Cardiac muscle cell (in vitro differentiated cells and primary cell): ENCODE measurements around the gene LRRC37A3. TPM values are rescaled to one million over a fixed set of nuclear protein-coding genes. Genes with fewer than 3 reads are reported as not detected.

ENCODE experiments used
- DNase-seq, 2 donors: peaks; one replicate each; pipeline versions ENCODE4 v3.0.0 to v3.0.0-alpha.2; 2010 to 2017; ENCODE audit warnings: low read depth in 1 of 2, low spot score in 1 of 2
- H3K27ac ChIP-seq: fragments of 200-600 bp; sonication (generic); 2 replicates; pipeline ENCODE4 v1.5.1; 2016
- H3K27me3 ChIP-seq: fragments of 200-600 bp; sonication (generic); 2 replicates; pipeline ENCODE4 v1.6.0; 2016; ENCODE audit warnings: control low read depth
- H3K36me3 ChIP-seq: fragments of 200-600 bp; sonication (generic); 2 replicates; pipeline ENCODE4 v1.5.1; 2016; ENCODE audit warnings: control low read depth
- H3K4me1 ChIP-seq: fragments of 200-600 bp; sonication (generic); 2 replicates; pipeline ENCODE4 v1.8.1; 2017; ENCODE audit warnings: low read depth, mild to moderate bottlenecking, mixed run types
- H3K4me3 ChIP-seq: fragments of 200-600 bp; sonication (generic); 2 replicates; pipeline ENCODE4 v1.5.1; 2016; ENCODE audit warnings: mild to moderate bottlenecking
- H3K9me3 ChIP-seq: fragments of 200-600 bp; sonication (generic); 2 replicates; pipeline ENCODE4 v1.5.1; 2017; ENCODE audit warnings: low read depth, mild to moderate bottlenecking, control low read depth
- polyA plus RNA-seq: library from polyadenylated mRNA; unstranded; fragments of >200 nt; fragmentation: Nextera tagmentation; extraction: Ambion mirVana; gene quantifications from 2 replicates; pipeline ENCODE4 v1.2.1, GENCODE V29; 2016
- total RNA-seq: library from RNA; depleted of rRNA; stranded (reverse); fragments of >200 nt; gene quantifications from 2 replicates; pipeline ENCODE4 v1.2.3, GENCODE V29; 2016
- TF ChIP-seq, protein P1 (sequence below): IDR thresholded peaks from 2 replicates; pipeline ENCODE4 v1.5.1; 2012; ENCODE audit warnings: low read depth, mild to moderate bottlenecking, low read length

LRRC37A3 gene
- total and polyA plus RNA-seq, 2 experiments from 2014 or later = 3.3 to 6.4 TPM

- H3K4me1 ChIP-seq = no peaks in the 10 kb centered on the region
- H3K27me3 ChIP-seq = peaks cover 2% of the 10 kb centered on the region
- H3K36me3 ChIP-seq = no peaks in the 10 kb centered on the region
- TF ChIP-seq, protein P1, sequence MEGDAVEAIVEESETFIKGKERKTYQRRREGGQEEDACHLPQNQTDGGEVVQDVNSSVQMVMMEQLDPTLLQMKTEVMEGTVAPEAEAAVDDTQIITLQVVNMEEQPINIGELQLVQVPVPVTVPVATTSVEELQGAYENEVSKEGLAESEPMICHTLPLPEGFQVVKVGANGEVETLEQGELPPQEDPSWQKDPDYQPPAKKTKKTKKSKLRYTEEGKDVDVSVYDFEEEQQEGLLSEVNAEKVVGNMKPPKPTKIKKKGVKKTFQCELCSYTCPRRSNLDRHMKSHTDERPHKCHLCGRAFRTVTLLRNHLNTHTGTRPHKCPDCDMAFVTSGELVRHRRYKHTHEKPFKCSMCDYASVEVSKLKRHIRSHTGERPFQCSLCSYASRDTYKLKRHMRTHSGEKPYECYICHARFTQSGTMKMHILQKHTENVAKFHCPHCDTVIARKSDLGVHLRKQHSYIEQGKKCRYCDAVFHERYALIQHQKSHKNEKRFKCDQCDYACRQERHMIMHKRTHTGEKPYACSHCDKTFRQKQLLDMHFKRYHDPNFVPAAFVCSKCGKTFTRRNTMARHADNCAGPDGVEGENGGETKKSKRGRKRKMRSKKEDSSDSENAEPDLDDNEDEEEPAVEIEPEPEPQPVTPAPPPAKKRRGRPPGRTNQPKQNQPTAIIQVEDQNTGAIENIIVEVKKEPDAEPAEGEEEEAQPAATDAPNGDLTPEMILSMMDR = no peak
- H3K9me3 ChIP-seq = no peaks in the 10 kb centered on the region
- no peak overlapping the region for H3K27ac ChIP-seq
- no peak for DNase-seq
- H3K4me3 ChIP-seq = no peak overlapping the region
Observed at GRCh38 chr17:64951877-64952276, 32.6 kb upstream of the LRRC37A3 start.

GRCh38 chr17:64950871-64951270 is 31.6 kb upstream of the LRRC37A3 start:
- DNase-seq = no peak

DNA sequence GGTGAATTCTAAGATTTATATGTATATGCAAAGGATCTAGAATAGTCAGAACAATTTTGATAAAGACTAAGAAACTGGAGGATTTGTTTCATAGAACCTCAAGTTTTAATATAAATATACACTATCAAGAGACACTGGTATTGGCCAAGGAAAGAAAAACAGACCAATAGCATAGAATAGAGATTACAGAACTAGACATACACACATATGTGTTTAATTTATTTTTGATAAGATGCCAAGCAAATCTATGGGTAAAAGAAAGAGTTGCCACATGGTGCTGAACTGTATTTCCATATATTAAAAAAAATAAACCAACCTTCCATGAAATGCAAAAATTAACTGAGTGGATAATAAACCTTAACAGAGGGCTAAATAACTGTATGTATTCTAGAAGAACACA is 27.9 kb upstream of the LRRC37A3 start:
- TF ChIP-seq, protein P1 = no peak
- no peak overlapping the region for H3K4me3 ChIP-seq
- no peak for DNase-seq
- H3K36me3 ChIP-seq = no peaks in the 10 kb centered on the region
- H3K9me3 ChIP-seq = no peaks in the 10 kb centered on the region
- H3K27ac ChIP-seq = no peak overlapping the region
- H3K4me1 ChIP-seq = no peaks in the 10 kb centered on the region
- H3K27me3 ChIP-seq = peaks cover 2% of the 10 kb centered on the region

More at GRCh38 chr17:64950871-64951270, 31.6 kb upstream of the LRRC37A3 start:
- no peaks in the 10 kb centered on the region for H3K4me1 ChIP-seq
- no peak overlapping the region for H3K4me3 ChIP-seq
- TF ChIP-seq, protein P1 = no peak
- no peak overlapping the region for H3K27ac ChIP-seq
- no peaks in the 10 kb centered on the region for H3K36me3 ChIP-seq
- no peaks in the 10 kb centered on the region for H3K9me3 ChIP-seq
- H3K27me3 ChIP-seq = peaks cover 2% of the 10 kb centered on the region

DNA sequence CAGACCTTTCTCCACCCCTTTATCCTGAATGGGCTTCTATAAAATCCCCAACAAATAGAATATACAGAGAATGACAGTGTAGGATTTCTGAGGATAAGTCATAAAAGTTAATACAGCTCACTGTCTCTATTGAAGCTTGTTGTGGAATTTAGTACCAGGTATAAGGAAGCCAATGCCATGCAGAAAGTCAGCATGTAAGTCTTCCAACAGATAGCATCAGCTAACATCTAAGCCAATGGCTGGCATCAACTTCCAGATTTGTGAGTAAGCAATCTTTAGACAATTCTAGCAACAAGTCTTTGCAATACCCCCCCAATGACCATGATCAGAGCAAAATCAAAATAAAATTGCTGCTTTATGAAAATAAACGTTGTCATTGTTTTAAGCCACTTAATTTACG is 22.5 kb upstream of the LRRC37A3 start:
- no peaks in the 10 kb centered on the region for H3K36me3 ChIP-seq
- TF ChIP-seq, protein P1 = no peak
- no peak for DNase-seq
- H3K4me3 ChIP-seq = no peak overlapping the region
- H3K9me3 ChIP-seq = no peaks in the 10 kb centered on the region
- no peaks in the 10 kb centered on the region for H3K27me3 ChIP-seq
- no peaks in the 10 kb centered on the region for H3K4me1 ChIP-seq
- H3K27ac ChIP-seq = no peak overlapping the region

DNA sequence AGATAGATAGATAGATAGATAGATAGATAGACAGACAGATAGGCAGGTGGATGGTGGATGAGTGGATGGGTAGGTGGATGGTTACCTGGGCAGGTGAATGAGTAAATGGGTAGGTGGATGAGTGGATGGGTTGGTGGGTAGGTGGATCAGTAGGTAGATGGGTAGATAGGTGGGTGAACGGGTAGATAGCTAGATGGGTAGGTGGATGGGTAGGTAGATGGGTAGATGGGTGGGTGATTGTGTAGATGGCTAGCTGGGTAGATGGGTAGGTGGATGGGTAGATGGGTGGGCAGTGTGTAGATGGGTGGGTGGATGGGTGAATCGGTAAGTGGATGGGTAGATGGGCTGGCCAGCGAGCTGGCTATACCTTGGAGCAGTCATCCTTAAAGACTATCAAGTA is 21.8 kb upstream of the LRRC37A3 start:
- no peak for DNase-seq
- no peaks in the 10 kb centered on the region for H3K27me3 ChIP-seq
- H3K4me1 ChIP-seq = no peaks in the 10 kb centered on the region
- H3K27ac ChIP-seq = no peak overlapping the region
- H3K4me3 ChIP-seq = no peak overlapping the region
- H3K36me3 ChIP-seq = no peaks in the 10 kb centered on the region
- H3K9me3 ChIP-seq = no peaks in the 10 kb centered on the region
- TF ChIP-seq, protein P1 = no peak

- TF ChIP-seq, protein P1 = no peak
- DNase-seq = no peak
- no peaks in the 10 kb centered on the region for H3K36me3 ChIP-seq
- no peaks in the 10 kb centered on the region for H3K27me3 ChIP-seq
- H3K4me3 ChIP-seq = no peak overlapping the region
- H3K9me3 ChIP-seq = no peaks in the 10 kb centered on the region
- H3K4me1 ChIP-seq = no peaks in the 10 kb centered on the region
- no peak overlapping the region for H3K27ac ChIP-seq
Observed at GRCh38 chr17:64940055-64940454, 20.8 kb upstream of the LRRC37A3 start.
